Esophagus muscularis mucosa (tissue), 4 donors: ENCODE data around the gene PANK3. TPM values are rescaled to one million over a fixed set of nuclear protein-coding genes. Genes with fewer than 3 reads are reported as not detected.
A peak's percentile ranks its signal among the peaks of the same experiment; 100 is the strongest.

ENCODE experiments used
- DNase-seq: peaks from one replicate; pipeline ENCODE4 v3.0.0-alpha.2; 2017; ENCODE audit errors: extremely low spot score
- H3K27ac ChIP-seq, 4 donors: fragments of 200-600 bp; sonication (generic); replicated peaks in 1 of 4; 1 replicate in 3 of 4; 2 replicates in 1 of 4; pipeline ENCODE4 v1.5.1; 2016 to 2019; ENCODE audit warnings: mild to moderate bottlenecking in 1 of 4
- H3K27me3 ChIP-seq, 4 donors: fragments of 200-600 bp; sonication (generic); one replicate each; pipeline versions ENCODE4 v1.5.1 to v1.6.0; 2016 to 2019
- H3K36me3 ChIP-seq, 4 donors: fragments of 200-600 bp; sonication (generic); one replicate each; pipeline ENCODE4 v1.5.1; 2016 to 2019
- H3K4me1 ChIP-seq, 4 donors: fragments of 200-600 bp; sonication (generic); one replicate each; pipeline ENCODE4 v1.5.1; 2016 to 2019
- H3K4me3 ChIP-seq, 4 donors: fragments of 200-600 bp; sonication (generic); 1 replicate in 2 of 4; 2 replicates in 2 of 4; pipeline ENCODE4 v1.5.1; 2016 to 2019; ENCODE audit warnings: mild to moderate bottlenecking in 4 of 4, moderate library complexity in 1 of 4
- H3K9me3 ChIP-seq, 4 donors: fragments of 200-600 bp; sonication (generic); 1 replicate in 3 of 4; 2 replicates in 1 of 4; pipeline ENCODE4 v1.5.1; 2016 to 2019
- CTCF ChIP-seq, 3 experiments: fragments of 200-600 bp in 2 of 3; fragments of 450-650 bp in 1 of 3; sonication (generic) in 2 of 3; IDR thresholded peaks; one replicate each; pipeline ENCODE4 v1.5.1; 2017 to 2019; ENCODE audit warnings: antibody characterized with exemption in 3 of 3, mild to moderate bottlenecking in 2 of 3, moderate library complexity in 1 of 3
- EP300 ChIP-seq: sonication (generic); formaldehyde crosslinking; IDR thresholded peaks from one replicate; pipeline ENCODE4 v1.6.1; 2017; ENCODE audit warnings: antibody characterized with exemption
- POLR2A ChIP-seq: fragments of 450-650 bp; IDR thresholded peaks from one replicate; pipeline ENCODE4 v1.6.1; 2017; ENCODE audit warnings: antibody characterized with exemption, moderate library complexity, mild to moderate bottlenecking, low read depth
- POLR2AphosphoS5 ChIP-seq, 2 donors: sonication (generic); formaldehyde crosslinking; IDR thresholded peaks; one replicate each; pipeline ENCODE4 v1.6.1; 2017; ENCODE audit warnings: antibody characterized with exemption in 2 of 2
- WGBS: methylation state at CpG from one replicate; pipeline ENCODE4 v1.1.5; 2018; 5-methylcytosine and 5-hydroxymethylcytosine counted together
- intact Hi-C: fragments of 100-400 bp; cut with DNase I; formaldehyde crosslinking; loops from one replicate; pipeline ENCODE4 v1.15.1; 2023
- total RNA-seq, 4 donors: library from RNA; depleted of rRNA; stranded (reverse); fragments of >200 nt; gene quantifications; one replicate each; pipeline versions ENCODE4 v1.1.0 to v1.2.1, GENCODE V29; 2016

The PANK3 gene
- 10 to 100 TPM; 26.0 to 34.5 (median 29.4) TPM for total RNA-seq

DNA sequence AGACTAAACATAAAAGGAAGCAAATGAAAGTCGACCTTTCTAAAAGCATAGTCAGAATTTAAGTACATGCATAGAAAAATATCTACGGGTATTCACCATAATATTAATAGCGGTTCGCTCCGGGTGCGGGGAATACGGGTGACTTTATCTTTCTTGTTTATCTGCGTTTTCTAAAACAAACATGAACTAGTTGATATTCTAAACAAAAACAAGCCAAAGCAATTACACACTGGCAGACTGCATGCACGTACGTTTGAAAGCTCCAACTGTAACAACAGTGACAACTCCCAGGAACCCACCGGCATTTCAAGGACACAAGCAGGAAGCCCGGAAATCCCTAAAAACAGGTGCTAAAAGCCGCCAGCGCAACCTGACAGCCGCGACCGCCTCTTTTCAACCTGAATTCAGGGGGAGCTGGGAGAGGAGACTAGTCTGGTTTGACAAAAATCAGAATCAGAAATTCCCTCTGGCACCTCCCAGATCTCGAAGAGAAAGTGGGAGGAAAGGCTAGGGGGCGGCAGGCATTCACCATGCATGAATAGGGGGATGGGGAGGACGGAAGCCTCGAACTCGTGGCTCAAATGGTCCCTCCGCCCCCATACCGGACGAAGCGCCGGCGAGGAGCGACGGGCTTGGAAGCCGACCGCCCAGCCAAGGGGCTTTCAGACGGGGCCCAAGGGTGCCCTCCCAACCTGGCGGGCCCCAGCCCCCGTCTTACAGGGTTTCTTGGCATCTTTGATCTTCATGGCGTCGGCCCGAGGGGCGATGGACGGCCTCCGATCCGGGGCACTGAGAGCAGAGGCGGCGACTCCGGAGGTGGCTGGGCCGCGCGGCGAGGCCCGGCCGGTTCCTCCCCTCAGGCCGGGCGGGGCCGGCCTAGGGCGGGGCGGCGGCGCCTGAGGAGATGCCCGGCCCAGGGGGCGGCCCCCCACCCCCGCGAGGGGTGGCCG lies at the start of gene PANK3:
Gene PANK3 (minus strand): TSS at position 831 of the 950 bp plus-strand sequence. CDS start 85 bp downstream, at position 746.
- Histone ChIP-seq H3K36me3 (no peaks in the 10 kb centered on the region), H3K9me3 (no peaks in the 10 kb centered on the region), H3K27me3 (no peaks in the 10 kb centered on the region), H3K27ac (peak within 1 kb of the TSS; percentile 96 to 98 (median 97)), H3K4me3 (peak within 1 kb of the TSS; percentile 91 to 98 (median 94)), H3K4me1 (peaks cover 24 to 44% (median 31%) of the 10 kb centered on the region in 4 donors)
- TF ChIP-seq EP300 (no peak), POLR2A (no peak), CTCF (IDR thresholded peaks at IDR 0.05) (no peak), POLR2AphosphoS5 (IDR thresholded peaks at IDR 0.05) (no peak)
- intact Hi-C loops: loop anchor here (5.0 kb wide), 1 partner anchor 92 kb away; the partner anchor contains the start of gene RARS1
- 0% methylated on average over 35 of the region's 63 CpGs for WGBS
- DNase-seq: peak; percentile 93

DNA sequence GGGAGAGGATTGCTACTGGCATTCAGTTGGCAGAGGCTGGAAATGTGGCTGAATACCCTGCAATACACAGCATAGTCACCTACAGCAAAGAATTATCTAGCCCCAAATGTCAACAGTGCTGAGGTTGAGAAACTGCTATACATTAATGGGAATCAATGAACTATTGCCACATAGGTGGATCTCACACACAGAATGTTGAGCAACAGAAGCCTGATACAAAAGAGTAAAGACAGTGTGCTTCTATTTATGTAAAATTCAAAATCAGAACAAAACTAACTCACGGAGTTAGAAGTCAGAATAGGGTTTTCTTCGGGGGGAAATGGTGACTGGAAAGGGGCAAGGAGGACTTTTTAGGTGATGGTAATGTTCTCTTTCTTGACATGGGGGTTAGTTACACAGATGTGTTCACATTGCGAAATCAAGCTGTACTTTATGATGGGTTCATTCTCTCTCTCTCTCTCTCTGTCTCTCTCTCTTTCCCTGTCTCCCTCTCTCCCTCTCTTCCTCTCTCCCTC lies 45.7 kb upstream of the PANK3 start:
- H3K36me3 ChIP-seq: no peaks in the 10 kb centered on the region
- intact Hi-C loops: no loop called here
- no peak for DNase-seq
- no peaks in the 10 kb centered on the region for H3K27me3 ChIP-seq
- WGBS: 74% methylated on average over 3 of the region's 3 CpGs
- no peak overlapping the region for H3K4me3 ChIP-seq
- H3K4me1 ChIP-seq: no peaks in the 10 kb centered on the region
- no peak overlapping the region for H3K27ac ChIP-seq
- TF ChIP-seq CTCF (IDR thresholded peaks at IDR 0.05) (no peak), POLR2AphosphoS5 (IDR thresholded peaks at IDR 0.05) (no peak), EP300 (no peak), POLR2A (no peak)
- no peaks in the 10 kb centered on the region for H3K9me3 ChIP-seq

- Histone ChIP-seq H3K9me3 (no peaks in the 10 kb centered on the region), H3K4me3 (no peak overlapping the region), H3K27ac (no peak overlapping the region), H3K4me1 (no peaks in the 10 kb centered on the region), H3K36me3 (no peaks in the 10 kb centered on the region), H3K27me3 (no peaks in the 10 kb centered on the region)
- intact Hi-C loops: no loop called here
- no peak for DNase-seq
- TF ChIP-seq POLR2A (no peak), CTCF (IDR thresholded peaks at IDR 0.05) (no peak), POLR2AphosphoS5 (IDR thresholded peaks at IDR 0.05) (no peak), EP300 (no peak)
- WGBS: 80% methylated on average over 1 of the region's 1 CpG
Observed at GRCh38 chr5:168620807-168621206, 41.6 kb upstream of the PANK3 start.

DNA sequence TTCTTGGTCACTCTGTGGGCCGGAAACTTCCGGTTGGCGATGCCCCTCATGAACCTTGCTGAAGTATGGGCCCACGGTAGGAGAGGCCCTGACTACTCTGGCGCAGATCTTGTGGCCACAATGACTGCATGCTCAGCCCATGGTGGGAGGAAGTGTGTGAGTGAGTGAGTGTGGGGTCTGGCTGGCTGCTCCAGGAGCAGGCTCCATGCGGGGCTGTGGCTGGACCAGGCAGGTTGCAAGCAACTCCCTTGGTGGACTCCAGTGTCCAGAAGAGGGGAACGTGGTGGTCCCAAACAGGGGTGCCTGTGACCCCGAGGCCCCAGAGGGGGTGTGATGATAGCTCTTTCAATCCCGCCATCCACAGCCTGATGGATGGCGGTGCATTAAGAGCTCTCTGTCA lies 35.5 kb upstream of the PANK3 start:
- 96% methylated on average over 10 of the region's 10 CpGs for WGBS
- no peaks in the 10 kb centered on the region for H3K36me3 ChIP-seq
- no peaks in the 10 kb centered on the region for H3K9me3 ChIP-seq
- TF ChIP-seq POLR2A (no peak), POLR2AphosphoS5 (IDR thresholded peaks at IDR 0.05) (no peak), CTCF (IDR thresholded peaks at IDR 0.05) (no peak), EP300 (no peak)
- intact Hi-C loops: no loop called here
- no peak overlapping the region for H3K4me3 ChIP-seq
- H3K27ac ChIP-seq: no peak overlapping the region
- no peaks in the 10 kb centered on the region for H3K4me1 ChIP-seq
- H3K27me3 ChIP-seq: no peaks in the 10 kb centered on the region
- no peak for DNase-seq
